Measurements from ENCODE around the gene DPM1.
A peak's percentile ranks its signal among the peaks of the same experiment; 100 is the strongest.

The DPM1 gene

DNA sequence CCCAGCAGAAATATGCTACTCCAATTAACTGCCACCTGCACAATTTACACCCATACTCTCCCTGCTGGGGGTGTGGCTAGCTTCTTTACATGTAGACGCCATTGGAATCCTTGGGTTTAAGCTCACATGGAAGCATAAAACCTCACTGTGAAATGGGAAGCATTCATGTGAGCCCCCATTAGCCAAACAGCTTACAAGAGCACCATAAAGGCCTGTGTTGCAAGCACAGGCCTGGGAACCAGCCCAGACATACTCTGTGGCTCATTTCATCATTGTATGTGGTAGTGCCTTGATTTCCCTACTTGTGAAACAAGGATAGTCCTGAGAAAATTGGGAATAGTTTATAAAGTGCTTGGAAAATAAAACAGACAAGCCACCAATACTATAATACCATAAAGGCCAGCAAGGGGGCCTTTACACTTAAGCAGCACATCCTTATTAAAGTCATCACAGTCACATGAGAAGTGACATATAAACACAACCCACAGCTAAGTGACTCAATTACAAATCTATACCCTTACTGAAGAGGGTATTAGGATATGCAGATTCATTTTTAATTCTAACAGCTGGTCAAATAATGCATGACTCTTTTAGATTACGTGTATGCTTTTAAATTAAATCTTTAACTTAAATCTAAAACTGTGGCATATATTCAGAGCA lies 33.9 kb downstream of the DPM1 start:
- DNase-seq (ENCODE audit: insufficient read length) = no peak
- TF ChIP-seq TAF1 (IDR thresholded peaks at IDR 0.05; ENCODE audit: borderline replicate concordance, low read depth, low read length) (no peak), POLR2AphosphoS5 (IDR thresholded peaks at IDR 0.05; ENCODE audit: low read depth, low read length) (no peak), POLR2A (IDR thresholded peaks at IDR 0.05; ENCODE audit: low read depth, low read length) (no peak)
- no peak for FAIRE-seq

GRCh38 chr20:50921803-50922501 lies 36.4 kb downstream of the DPM1 start:
- TF ChIP-seq TAF1 (IDR thresholded peaks at IDR 0.05; ENCODE audit: borderline replicate concordance, low read depth, low read length) = no peak
- peak; percentile 9; the same call in 1 of the 2 replicates for TF ChIP-seq POLR2A (IDR thresholded peaks at IDR 0.05; ENCODE audit: low read depth, low read length)
- 0 out of 2 replicates have a peak, but pooled peaks have one; percentile 21 for TF ChIP-seq POLR2AphosphoS5 (IDR thresholded peaks at IDR 0.05; ENCODE audit: low read depth, low read length)
- DNase-seq (ENCODE audit: insufficient read length) (no peak), FAIRE-seq (no peak)

DNA sequence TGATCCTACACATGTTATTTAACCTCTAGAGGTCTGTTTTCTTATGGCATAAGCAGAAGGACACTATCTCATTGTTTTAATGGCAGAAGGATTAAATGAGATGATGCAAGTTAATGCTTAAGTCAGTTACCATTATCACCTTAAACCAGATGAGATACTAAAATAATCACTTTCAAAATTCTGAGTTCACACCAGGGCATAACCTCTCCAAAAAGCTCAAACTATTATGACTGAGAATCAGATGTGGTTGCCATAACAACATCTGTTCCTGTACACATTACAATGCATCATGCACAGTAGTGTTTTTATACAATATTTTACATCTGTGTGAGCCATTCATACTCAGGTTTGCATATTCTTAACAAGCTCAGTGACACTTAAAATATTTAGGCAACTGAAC lies 37.3 kb downstream of the DPM1 start:
- TF ChIP-seq POLR2A (IDR thresholded peaks at IDR 0.05; ENCODE audit: low read depth, low read length) (peak; percentile 25; the same call in 1 of the 2 replicates), POLR2AphosphoS5 (IDR thresholded peaks at IDR 0.05; ENCODE audit: low read depth, low read length) (no peak), TAF1 (IDR thresholded peaks at IDR 0.05; ENCODE audit: borderline replicate concordance, low read depth, low read length) (no peak)
- DNase-seq (ENCODE audit: insufficient read length) (no peak), FAIRE-seq (no peak)

DNA sequence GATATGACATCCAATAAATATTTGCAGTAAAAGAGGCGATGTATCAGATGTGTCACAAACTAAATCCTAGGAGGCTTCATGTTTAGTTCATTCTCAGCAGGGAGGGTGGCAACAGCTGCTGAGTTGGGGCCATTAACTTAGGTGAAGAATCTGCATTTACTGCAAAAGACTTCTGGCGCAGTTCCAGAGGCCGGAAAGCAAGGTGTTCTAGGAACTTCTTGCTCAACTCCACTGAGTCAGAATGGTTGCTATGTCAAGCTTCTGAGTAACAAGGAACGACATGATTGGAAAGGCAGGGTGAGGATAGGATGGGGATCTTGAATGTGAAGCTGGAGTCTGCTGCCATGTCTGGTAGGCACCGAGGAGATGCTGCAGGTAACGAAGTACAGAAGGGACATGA lies 38.8 kb downstream of the DPM1 start:
- TF ChIP-seq POLR2AphosphoS5 (IDR thresholded peaks at IDR 0.05; ENCODE audit: low read depth, low read length) (0 out of 2 replicates have a peak, but pooled peaks have one; percentile 22), TAF1 (IDR thresholded peaks at IDR 0.05; ENCODE audit: borderline replicate concordance, low read depth, low read length) (no peak)
- FAIRE-seq (no peak), DNase-seq (ENCODE audit: insufficient read length) (no peak)

- DNase-seq (ENCODE audit: insufficient read length) (no peak), FAIRE-seq (no peak)
- TF ChIP-seq TAF1 (IDR thresholded peaks at IDR 0.05; ENCODE audit: borderline replicate concordance, low read depth, low read length) = no peak
- TF ChIP-seq POLR2AphosphoS5 (IDR thresholded peaks at IDR 0.05; ENCODE audit: low read depth, low read length) = no peak
- TF ChIP-seq POLR2A (IDR thresholded peaks at IDR 0.05; ENCODE audit: low read depth, low read length) = no peak
These were observed 39.9 kb downstream of the DPM1 start for GRCh38 chr20:50918403-50918802.

DNA sequence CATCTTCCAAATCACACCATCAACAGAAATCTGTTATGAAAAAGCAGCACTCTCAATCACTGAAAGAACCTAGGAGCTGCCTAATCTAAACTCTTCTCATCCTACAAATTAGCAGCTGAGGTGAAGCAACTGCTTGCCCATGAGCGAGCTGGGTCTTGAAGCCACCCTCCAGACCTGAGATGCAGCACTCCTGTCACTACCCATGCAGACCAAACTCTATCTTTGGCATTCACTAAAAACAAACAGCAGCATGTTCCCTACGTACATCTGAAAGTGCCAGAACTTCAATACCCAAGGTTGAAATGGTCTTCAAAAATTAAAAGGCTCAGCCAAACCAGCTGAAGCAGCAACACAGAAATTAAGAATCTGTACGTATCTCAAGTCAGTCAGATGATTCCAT lies 41.4 kb downstream of the DPM1 start:
- no peak for DNase-seq (ENCODE audit: insufficient read length)
- no peak for TF ChIP-seq POLR2A (IDR thresholded peaks at IDR 0.05; ENCODE audit: low read depth, low read length)
- TF ChIP-seq POLR2AphosphoS5 (IDR thresholded peaks at IDR 0.05; ENCODE audit: low read depth, low read length) = 0 out of 2 replicates have a peak, but pooled peaks have one; percentile 21
- TF ChIP-seq TAF1 (IDR thresholded peaks at IDR 0.05; ENCODE audit: borderline replicate concordance, low read depth, low read length) = no peak
- no peak for FAIRE-seq

DNA sequence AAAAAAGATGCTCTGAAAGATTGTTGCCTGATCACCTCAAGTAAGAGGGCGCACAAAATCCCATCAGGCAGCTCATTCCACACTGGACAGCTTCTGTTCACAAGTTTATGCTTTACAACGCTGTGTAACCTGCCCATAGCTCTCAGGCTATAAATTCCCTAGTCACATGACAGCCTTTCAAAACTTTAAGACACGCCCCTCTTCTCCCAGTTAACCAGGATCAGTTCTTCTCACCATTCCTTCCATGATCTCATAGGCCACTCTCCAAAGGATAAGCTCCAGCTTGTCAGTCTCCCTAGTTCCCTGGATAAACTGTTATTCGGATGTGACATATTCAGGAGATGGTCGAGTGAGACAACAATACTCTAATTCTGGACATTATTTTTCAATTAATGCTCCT lies 42.1 kb downstream of the DPM1 start:
- no peak for FAIRE-seq
- TF ChIP-seq TAF1 (IDR thresholded peaks at IDR 0.05; ENCODE audit: borderline replicate concordance, low read depth, low read length) (no peak), POLR2AphosphoS5 (IDR thresholded peaks at IDR 0.05; ENCODE audit: low read depth, low read length) (no peak), POLR2A (IDR thresholded peaks at IDR 0.05; ENCODE audit: low read depth, low read length) (no peak)

DNA sequence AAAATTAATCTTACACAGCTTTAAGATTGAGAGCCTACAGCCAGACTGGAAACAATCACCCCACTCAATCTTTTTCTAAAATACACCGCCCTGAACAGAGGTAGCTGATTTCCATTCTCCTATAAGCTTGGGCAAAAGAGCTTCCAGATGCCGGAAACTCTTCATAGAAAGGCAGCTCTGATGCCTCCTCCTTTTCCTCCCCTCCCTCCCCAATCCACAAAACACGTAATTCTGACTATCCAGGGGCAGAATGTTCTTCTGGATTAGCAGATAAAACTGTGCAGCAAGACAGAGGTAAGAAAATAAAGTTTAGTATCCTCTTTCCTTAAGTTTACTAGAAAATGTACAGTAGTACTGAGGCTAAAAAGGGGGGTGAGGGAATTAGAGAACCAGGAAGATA lies 42.9 kb downstream of the DPM1 start:
- DNase-seq (ENCODE audit: insufficient read length) = no peak
- TF ChIP-seq POLR2A (IDR thresholded peaks at IDR 0.05; ENCODE audit: low read depth, low read length) = no peak
- TF ChIP-seq POLR2AphosphoS5 (IDR thresholded peaks at IDR 0.05; ENCODE audit: low read depth, low read length) = no peak
- TF ChIP-seq TAF1 (IDR thresholded peaks at IDR 0.05; ENCODE audit: borderline replicate concordance, low read depth, low read length) = no peak
- FAIRE-seq = no peak

More for the DNA sequence above, 42.1 kb downstream of the DPM1 start:
- no peak for DNase-seq (ENCODE audit: insufficient read length)

GRCh38 chr20:50913690-50914375 lies 44.5 kb downstream of the DPM1 start:
- FAIRE-seq (peak; percentile 5), DNase-seq (ENCODE audit: insufficient read length) (no peak)
- no peak for TF ChIP-seq POLR2AphosphoS5 (IDR thresholded peaks at IDR 0.05; ENCODE audit: low read depth, low read length)
- no peak for TF ChIP-seq POLR2A (IDR thresholded peaks at IDR 0.05; ENCODE audit: low read depth, low read length)
- no peak for TF ChIP-seq TAF1 (IDR thresholded peaks at IDR 0.05; ENCODE audit: borderline replicate concordance, low read depth, low read length)

DNA sequence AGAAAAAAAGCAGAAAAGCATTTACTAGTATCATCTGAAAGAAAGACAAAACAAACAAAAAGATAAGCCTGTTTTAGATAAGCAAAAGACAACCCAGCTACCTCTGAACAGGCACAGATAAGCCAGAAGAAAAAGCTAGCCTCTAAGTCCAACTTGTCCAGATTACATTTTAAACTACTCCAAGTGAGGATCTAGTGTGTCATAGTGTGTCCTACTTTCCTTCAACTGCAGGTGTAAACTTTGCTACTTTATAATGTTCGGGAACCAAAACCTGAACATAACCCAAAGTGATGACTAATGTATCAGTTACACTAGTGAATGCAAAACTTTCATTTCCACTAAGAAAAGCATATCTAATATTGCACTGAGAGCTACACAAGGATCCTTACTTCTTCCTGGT lies 46.6 kb downstream of the DPM1 start:
- no peak for FAIRE-seq
- no peak for DNase-seq (ENCODE audit: insufficient read length)
- TF ChIP-seq POLR2AphosphoS5 (IDR thresholded peaks at IDR 0.05; ENCODE audit: low read depth, low read length) (no peak), TAF1 (IDR thresholded peaks at IDR 0.05; ENCODE audit: borderline replicate concordance, low read depth, low read length) (no peak), POLR2A (IDR thresholded peaks at IDR 0.05; ENCODE audit: low read depth, low read length) (no peak)

GRCh38 chr20:50911030-50911429 lies 47.3 kb downstream of the DPM1 start:
- DNase-seq (ENCODE audit: insufficient read length) = no peak
- no peak for TF ChIP-seq POLR2A (IDR thresholded peaks at IDR 0.05; ENCODE audit: low read depth, low read length)
- no peak for FAIRE-seq

- no peak for DNase-seq (ENCODE audit: insufficient read length)
- TF ChIP-seq TAF1 (IDR thresholded peaks at IDR 0.05; ENCODE audit: borderline replicate concordance, low read depth, low read length) = no peak
- TF ChIP-seq POLR2A (IDR thresholded peaks at IDR 0.05; ENCODE audit: low read depth, low read length) = no peak
- no peak for TF ChIP-seq POLR2AphosphoS5 (IDR thresholded peaks at IDR 0.05; ENCODE audit: low read depth, low read length)
- FAIRE-seq = no peak
These were observed 48.9 kb downstream of the DPM1 start for GRCh38 chr20:50909413-50909812.
